ENCODE data around the gene AGBL1.
"Not testable (repeated sequence)": the region's sequence is repeated elsewhere in the genome, so short reads cannot be mapped to it uniquely, and the experiment has no call there.

The AGBL1 gene

DNA sequence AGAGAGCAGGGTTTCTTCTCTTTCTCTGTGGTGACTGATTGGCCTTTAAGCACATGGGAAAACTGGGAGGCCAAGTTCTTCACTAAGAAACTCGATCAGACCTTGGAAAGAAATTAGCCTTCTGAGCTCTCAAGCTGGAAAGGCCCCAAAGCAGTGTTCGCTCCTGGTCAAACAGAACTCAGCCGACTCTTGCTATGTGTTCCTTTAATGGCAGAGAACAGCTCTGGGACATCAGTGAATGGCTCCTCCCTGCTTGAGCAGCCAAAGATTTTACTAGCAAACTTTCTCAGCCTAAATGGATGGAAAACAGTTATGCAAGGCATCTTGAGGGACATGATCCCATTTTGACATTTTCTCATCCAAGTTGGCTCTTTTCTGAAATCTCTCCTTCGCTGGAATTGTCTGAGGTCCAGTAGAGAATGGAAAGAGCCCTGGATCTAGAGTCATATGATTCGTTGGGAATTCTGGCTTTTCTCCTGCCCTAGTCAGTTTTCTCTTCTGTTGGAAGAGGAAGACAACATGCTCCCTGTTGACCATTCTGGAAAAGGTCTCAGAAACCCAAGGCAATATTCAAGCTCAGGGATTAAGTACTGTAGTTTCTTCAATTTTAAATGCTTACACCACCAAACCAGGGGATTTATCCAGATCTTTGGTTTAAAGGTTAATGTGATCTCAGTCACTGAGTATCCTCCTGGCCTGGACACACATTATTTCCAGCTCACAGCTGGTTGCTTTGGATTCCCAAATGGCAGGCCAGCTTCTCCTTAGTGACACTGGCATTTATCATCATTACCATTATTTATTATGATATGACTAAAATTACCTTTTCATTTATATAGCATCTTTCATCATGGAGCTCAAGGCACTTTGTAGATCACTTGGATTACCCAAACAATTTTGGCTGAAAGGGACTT lies 319.6 kb downstream of the AGBL1 start:
- no peak for DNase-seq (ENCODE audit: low spot score)

GRCh38 chr15:86403221-86403620 lies 323.6 kb downstream of the AGBL1 start:
- DNase-seq (ENCODE audit: low spot score): no peak

- no peak for DNase-seq (ENCODE audit: low spot score)
Measured at GRCh38 chr15:86403914-86404583, 324.4 kb downstream of the AGBL1 start.

DNA sequence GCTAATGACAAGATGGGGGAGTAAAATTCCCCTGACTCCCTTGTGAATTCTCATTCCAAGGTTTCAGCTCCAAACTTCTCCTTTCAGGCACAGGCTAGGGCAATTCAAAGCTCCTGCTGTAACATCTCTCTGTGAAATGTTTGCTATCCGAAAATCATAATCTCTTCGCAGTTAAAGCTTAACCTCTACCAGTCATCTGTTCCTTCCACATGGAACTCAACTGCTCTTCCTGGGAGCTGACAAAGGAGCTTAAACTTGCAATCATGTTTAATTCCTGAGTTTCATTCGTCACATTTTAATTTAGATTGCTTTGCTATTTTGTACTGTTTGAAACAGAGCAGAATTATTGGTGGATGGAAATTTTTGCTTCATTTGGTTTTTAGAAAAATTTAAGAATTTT lies 328.6 kb downstream of the AGBL1 start:
- DNase-seq (ENCODE audit: low spot score): no peak

DNA sequence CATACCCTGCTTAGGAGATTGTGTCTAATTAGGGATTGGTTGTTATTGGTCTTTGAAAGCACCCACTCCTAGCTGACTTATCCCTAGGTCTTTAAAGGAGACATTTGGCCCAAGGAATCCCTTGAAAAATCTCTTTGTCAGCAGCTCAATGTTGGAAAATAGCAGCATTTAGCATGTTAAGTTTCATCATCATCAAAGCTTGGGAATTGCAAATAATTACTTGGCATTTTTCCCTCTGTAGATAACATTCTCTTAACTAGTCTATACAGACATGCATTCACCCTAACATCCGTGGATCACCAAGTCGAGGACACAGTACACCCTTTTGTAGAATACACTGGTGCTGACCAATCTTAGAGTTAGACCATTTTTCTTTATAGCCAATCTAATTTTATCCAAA lies 332.2 kb downstream of the AGBL1 start:
- no peak for DNase-seq (ENCODE audit: low spot score)

GRCh38 chr15:86413191-86413590 lies 333.5 kb downstream of the AGBL1 start:
- DNase-seq (ENCODE audit: low spot score): no peak

DNA sequence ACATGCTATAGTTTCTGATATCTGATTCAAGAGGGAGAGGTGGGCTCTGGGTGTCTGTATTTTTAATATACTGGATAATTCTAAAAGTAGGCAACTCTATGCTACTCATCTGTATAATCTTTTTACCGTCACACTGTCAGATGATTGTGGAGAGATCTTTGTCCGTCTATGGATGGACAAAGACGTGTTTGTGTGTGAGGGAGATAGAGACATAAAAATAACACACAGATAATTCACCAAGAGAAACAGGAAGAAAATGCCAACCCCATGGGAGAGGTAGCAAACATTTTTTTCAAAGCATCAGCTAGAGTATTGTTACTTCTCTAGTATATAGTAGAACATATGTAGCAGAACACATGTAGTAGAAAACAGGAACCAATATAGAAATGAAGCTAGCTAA lies 346.1 kb downstream of the AGBL1 start:
- no peak for DNase-seq (ENCODE audit: low spot score)

DNA sequence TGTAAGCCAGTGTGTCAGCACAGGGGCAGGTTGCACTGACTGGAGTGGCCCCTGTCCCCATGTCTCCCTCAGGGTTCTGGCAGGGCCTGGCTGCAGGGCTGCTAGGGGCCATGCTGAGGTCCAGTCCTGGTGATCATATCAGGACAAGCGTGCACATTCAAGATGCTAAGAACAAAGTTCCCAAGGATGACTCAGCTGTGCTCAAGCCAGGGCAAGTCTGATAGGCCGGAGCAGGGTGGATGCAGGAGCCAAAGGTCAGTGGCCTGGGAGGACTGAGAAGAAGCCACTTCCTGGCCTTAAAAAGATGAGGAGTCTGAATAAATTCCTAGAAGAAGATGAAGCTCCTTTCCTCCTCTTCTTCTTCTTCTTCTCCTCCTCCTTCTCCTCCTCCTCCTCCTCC lies 353.2 kb downstream of the AGBL1 start:
- DNase-seq (ENCODE audit: low spot score): no peak

GRCh38 chr15:86433983-86434382 lies 354.3 kb downstream of the AGBL1 start:
- DNase-seq (ENCODE audit: low spot score): no peak

- DNase-seq (ENCODE audit: low spot score): no peak
Measured at GRCh38 chr15:86439614-86440013, 359.9 kb downstream of the AGBL1 start.

DNA sequence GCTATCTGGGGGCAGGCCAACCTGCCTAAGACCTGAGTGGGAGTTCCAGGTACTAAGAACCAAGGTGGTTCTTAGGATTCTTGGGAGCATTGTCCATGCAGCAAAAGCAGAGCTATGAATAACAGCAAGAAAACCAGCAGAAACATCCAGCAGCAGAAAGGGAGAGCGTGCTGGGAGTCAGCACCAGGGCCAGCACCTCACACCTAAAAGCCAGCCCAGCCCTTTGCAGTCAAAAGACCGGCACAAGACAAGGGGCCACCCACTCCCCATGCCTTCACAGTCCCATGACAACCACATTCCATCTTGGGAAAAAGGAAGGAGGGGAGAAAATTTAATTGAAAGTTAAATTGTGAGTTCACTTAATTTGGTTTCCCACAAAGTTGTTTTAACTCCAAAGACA lies 364.9 kb downstream of the AGBL1 start:
- no peak for DNase-seq (ENCODE audit: low spot score)

DNA sequence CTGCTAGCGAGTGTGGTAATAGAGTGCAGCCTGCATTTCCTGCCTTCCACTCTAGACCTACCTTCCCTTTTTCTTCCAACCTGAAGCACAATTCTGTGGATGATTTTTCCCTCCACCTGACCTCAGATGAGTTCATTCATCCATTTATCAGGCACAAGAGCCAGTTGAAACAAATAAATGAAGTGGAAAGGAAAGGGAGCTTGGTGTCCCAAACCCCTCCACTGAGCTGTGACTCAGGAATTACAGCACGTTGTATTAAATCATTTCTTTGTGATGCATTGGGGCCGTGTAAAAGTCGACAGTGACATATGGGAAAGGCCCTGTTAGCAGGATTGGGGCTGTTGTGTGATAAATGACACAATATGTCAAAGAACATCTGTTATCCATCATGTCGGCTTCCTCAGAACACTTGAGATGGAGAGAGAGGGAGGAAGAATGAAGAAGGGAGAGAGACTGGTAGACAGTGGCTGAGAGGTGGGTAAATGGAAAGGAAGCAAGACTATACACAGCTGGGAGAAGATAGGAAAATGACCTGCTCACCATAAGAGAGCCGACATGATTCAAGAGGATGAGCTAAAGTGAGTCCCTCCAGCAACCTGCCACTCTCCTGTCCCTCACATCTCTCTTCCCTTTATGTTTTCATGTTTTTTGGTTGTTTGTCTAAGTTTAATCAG lies 366.0 kb downstream of the AGBL1 start:
- no peak for DNase-seq (ENCODE audit: low spot score)

DNA sequence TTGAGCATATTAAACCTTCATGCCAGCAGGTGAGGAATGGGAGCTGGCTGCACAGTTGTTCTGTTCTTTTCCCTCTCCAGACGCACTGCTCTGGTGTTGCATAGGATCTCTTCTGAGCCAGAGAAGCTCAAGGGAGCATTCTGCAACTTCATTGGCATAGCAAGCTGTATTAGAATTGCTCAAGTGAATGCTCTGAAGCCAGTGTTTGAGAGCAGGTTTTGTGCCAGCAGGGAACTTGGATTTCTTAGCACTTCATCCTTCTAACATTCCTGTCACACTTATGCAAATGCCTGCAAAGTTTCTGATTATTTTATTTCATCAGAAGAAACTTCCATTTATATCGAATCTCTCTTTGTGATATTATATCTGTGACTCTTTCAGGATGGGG lies 366.6 kb downstream of the AGBL1 start:
- DNase-seq (ENCODE audit: low spot score): no peak

DNA sequence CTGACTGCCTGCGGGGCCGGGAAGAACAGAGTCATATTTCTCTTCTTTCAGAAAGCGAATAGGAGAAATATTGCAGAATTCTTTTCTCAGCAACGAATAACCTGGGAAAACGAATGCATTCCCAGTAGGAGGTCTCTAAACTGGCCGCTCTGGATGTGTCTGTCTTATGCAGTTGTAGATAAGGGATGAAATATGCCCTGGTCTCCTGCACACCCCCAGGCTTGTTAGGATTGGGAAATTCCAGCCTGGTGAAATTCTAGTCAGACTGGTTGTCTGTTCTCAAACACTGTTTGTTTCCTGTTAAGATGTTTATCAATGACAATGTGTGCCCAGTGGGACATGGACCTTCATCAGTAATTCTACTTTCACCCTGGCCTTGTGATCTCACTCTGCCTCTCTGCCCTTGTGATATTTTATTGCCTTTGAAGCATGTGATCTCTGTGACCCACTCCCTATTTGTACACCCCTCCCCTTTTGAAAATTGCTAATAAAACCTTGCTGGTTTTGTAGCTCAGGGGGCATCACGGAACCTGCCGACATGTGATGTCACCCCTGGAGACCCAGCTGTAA lies 385.9 kb downstream of the AGBL1 start:
- DNase-seq (ENCODE audit: low spot score): not testable (repeated sequence)

DNA sequence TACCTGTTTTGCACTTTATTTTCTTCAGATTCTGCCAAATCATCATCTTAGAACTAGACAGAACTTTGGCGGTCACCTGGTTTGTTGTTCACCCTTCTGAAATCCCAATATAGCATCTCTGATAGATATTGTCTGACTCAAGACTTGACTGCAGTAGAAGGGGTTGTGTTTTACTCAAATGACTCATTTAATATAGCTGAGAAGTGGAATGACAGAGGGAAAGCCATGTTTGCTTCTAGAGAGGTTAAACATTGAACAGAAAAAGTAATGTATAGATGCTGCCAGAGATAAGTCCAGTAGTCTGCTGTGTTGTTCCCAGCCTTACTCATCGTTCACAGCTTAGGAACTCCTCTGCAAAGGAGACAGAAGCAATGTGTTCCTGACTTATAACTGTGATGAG lies 402.0 kb downstream of the AGBL1 start:
- DNase-seq (ENCODE audit: low spot score): no peak

DNA sequence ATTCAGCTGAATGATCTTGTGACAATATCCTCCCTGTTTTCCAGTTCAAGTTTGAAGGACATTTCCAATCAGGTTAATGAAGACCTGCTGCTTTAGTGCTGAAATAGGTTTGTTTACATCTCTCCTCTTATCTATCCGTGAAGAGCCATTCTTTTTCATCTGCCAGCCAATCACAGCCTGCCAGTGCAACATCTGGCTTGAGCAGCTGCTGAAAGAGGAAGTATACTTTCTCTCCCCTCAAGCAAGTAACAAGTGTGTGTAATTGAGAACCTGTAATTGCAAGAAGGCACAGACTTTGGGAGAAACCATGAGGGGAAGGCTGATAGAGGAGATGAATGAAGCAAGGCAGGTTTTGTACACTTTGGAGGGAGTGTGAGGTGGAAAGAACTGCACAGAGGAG lies 404.3 kb downstream of the AGBL1 start:
- DNase-seq (ENCODE audit: low spot score): no peak

DNA sequence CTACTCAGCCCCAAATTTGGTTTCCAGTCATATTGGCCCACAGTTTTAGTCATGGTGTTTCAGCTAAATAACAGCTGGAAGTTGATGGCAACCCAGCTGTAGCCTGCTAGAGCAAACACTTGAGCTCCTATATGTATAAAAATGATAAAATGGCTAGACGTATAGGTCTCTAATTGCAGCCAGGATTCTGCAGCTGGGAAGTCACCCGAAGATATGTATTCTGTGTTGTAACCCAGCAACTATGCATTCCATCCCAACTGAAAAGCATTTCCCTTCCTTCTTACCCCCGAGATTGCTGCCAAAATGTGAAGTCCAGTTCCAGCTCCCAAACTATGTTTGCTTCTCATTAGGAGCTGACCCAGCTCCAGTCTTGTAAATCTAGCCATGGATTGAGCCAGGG lies 408.4 kb downstream of the AGBL1 start:
- DNase-seq (ENCODE audit: low spot score): no peak

DNA sequence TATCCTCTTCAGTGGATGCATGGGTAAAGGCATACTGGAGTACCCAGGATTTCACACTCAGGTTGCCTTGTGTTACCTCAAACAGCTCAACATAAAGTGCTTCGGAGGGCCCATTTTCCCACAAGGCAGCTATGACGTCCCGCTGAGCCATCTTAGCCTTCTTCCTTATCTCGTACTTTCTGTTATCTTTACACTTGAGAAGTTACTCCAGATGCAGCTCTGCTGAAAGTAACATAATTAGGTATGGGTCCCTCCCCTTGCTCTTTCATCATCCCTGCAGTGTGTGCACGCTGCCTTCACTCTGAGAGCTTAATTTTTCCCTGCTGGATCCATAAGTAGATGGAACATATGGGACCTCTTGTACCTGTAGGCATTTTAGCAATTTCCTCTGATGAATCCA lies 410.3 kb downstream of the AGBL1 start:
- no peak for DNase-seq (ENCODE audit: low spot score)

DNA sequence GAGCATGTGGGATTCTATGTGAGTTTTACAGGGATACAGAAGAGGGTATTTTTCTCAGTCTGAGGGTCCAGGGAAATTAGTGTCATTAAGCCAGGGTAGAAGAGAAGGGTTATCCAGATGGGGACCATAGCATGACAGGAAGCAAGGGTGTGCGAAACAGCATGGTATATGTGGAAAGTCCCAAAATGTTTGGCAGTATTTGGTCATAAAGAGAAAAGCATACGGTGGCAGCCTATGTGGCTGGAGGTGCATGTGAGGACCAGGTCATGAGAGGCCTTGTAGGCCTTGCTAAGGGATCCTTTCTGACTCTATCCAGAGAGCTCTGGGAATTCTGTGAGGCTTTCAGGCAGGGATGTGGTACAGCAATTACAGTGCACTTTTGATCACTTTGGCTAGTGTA lies 411.4 kb downstream of the AGBL1 start:
- DNase-seq (ENCODE audit: low spot score): no peak

DNA sequence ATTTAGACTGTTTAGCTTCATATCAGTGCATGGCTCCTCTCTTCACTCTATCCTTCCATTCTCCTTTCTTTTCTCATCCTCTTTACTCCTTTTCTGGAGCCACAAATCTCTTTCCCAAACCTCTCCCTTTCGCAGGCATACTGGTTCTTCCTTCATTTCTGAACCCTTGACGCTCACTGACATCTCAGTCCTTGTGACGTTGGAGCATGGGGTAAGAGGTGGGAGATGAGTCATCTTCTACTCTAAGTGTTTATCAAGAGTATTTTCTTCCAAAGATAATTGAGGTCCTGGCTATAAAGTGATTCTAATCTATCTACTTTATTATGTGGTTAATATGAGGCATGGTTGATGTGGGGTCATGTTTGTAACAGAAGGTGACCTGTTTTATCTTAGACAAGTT lies 414.2 kb downstream of the AGBL1 start:
- no peak for DNase-seq (ENCODE audit: low spot score)

DNA sequence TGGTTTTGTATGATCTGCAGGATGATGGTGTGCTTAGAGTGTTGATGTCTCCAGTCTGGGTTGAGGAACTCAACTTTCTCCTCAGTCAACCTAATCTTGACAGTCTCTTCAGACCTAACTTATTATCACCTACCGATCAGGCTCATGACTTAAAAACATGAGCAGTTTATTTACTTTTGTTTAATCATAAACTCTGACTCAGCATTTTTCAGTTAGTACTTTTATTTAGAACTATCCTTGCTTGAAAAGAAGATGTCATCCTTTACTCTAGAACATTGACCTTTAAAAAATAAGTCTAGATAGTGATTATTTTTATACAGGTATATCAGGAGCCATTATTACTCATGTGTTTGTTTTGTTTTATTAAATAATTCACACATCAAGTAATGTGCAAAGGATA lies 414.8 kb downstream of the AGBL1 start:
- DNase-seq (ENCODE audit: low spot score): no peak

GRCh38 chr15:86502301-86502700 lies 422.6 kb downstream of the AGBL1 start:
- DNase-seq (ENCODE audit: low spot score): no peak

- DNase-seq (ENCODE audit: low spot score): no peak
Measured at GRCh38 chr15:86505951-86506350, 426.3 kb downstream of the AGBL1 start.

Data from LoVo (cell line).